Right lung (tissue), 5 donors: ENCODE data around the gene STXBP6. TPM values are rescaled to one million over a fixed set of nuclear protein-coding genes. Genes with fewer than 3 reads are reported as not detected.

ENCODE experiments used
- DNase-seq, 2 donors: peaks; one replicate each; pipeline ENCODE4 v3.0.0-alpha.2; 2013
- polyA plus RNA-seq, 5 donors: library from polyadenylated mRNA; unstranded; fragments of 120-200 nt; gene quantifications; one replicate each; pipeline versions ENCODE4 v1.2.1 to v1.2.3, GENCODE V29; 2013; ENCODE audit warnings: inconsistent platforms in 1 of 5, low replicate concordance in 1 of 5; ENCODE audit not compliant: insufficient read length in 5 of 5, insufficient read depth in 1 of 5

The STXBP6 gene
- polyA plus RNA-seq, 5 donors: 39.1 to 61.9 (median 50.3) TPM

- no peak for DNase-seq
These were observed 159.2 kb downstream of the STXBP6 start for GRCh38 chr14:24890716-24891115.

- DNase-seq: no peak
These were observed 160.1 kb downstream of the STXBP6 start for GRCh38 chr14:24889843-24890242.

GRCh38 chr14:24888532-24888931, 161.4 kb downstream of the STXBP6 start:
- DNase-seq: no peak

- no peak for DNase-seq
These were observed 162.2 kb downstream of the STXBP6 start for GRCh38 chr14:24887623-24888304.

- no peak for DNase-seq
These were observed 164.5 kb downstream of the STXBP6 start for GRCh38 chr14:24885410-24885913.

GRCh38 chr14:24883576-24883975, 166.4 kb downstream of the STXBP6 start:
- no peak for DNase-seq

GRCh38 chr14:24881116-24881893, 168.6 kb downstream of the STXBP6 start:
- no peak for DNase-seq

GRCh38 chr14:24880689-24881088, 169.3 kb downstream of the STXBP6 start:
- no peak for DNase-seq

- DNase-seq: no peak
These were observed 170.1 kb downstream of the STXBP6 start for GRCh38 chr14:24879661-24880386.

- DNase-seq: no peak
These were observed 173.0 kb downstream of the STXBP6 start for GRCh38 chr14:24876996-24877395.

- DNase-seq: no peak
These were observed 173.7 kb downstream of the STXBP6 start for GRCh38 chr14:24875991-24876878.

- no peak for DNase-seq
These were observed 174.6 kb downstream of the STXBP6 start for GRCh38 chr14:24875203-24875838.

- DNase-seq: no peak
These were observed 175.3 kb downstream of the STXBP6 start for GRCh38 chr14:24874514-24875202.

GRCh38 chr14:24873551-24873950, 176.4 kb downstream of the STXBP6 start:
- DNase-seq: no peak

GRCh38 chr14:24870949-24871701, 178.8 kb downstream of the STXBP6 start:
- no peak for DNase-seq

GRCh38 chr14:24868389-24868788, 181.6 kb downstream of the STXBP6 start:
- DNase-seq: no peak

GRCh38 chr14:24866067-24866639, 183.8 kb downstream of the STXBP6 start:
- DNase-seq: no peak

GRCh38 chr14:24863968-24864684, 185.8 kb downstream of the STXBP6 start:
- DNase-seq: no peak
